Jurkat, Clone E6-1 (cell line): ENCODE measurements around the gene RSPO1.

Experiments
- DNase-seq: peaks from one replicate; pipeline ENCODE4 v3.0.0-alpha.2; 2011; ENCODE audit warnings: low read depth, low spot score
- H3K4me3 ChIP-seq: 2 replicates; pipeline ENCODE4 v1.5.1; 2011; ENCODE audit warnings: mild to moderate bottlenecking, low read length, control low read depth, moderate library complexity

The RSPO1 gene

DNA sequence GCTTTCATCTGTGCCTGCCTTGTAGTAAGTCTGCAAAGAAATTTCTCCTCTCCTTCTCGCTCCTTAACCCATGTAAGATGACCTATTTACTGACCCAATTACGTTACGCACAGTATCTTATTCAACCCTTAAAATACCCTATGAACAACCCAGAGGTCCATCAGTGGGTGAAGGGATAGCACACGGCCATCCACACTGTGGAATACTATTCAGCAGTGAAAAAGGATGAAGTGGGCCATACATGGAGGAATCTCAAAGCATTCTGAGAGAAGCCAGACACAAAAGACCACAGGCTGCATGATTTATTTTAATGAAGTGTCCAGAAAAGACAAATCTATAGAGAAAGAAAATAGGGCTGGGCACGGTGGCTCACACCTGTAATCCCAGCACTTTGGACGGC is 23.8 kb upstream of the RSPO1 start:
- no peak for DNase-seq
- H3K4me3 ChIP-seq = no peak overlapping the region

DNA sequence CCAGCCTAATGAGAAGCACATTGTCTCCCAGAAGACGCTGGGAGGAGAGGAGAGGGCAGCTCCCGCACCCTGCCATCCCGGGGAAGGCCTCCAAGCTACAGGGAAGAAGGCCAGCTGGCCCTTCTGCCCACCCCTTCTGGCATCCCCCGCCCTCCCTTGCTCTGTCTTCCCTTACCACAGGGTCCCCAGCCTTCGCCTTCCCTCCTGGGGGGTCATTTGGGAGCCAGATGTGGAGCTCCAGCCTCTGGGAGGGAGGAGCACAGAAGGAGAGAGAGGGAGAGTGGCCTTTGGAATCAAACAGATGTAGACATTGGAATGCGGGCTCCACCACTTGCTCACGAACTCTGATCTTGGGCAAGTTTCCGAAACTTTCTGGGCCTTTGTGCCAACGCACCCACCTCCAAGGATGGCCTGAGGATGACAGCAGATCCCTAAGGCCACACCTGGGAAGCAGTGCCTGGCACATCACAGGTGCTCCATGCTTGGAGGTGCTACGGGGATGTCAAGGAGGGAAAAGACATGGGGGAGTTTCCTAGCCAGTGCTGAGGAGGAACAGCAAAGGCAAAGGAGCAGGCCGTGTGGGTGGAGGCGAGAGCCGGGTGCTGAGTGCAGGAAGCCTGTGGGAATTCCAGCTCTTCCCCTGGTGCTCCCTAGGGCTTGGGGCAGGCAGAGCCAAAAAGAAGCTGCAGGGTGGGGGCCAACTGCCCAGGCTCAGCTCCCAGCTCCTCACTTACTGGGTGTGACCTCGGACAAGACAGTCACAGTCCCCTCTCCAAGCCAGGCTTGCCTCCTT is 23.1 kb upstream of the RSPO1 start:
- no peak for DNase-seq
- H3K4me3 ChIP-seq = no peak overlapping the region

DNA sequence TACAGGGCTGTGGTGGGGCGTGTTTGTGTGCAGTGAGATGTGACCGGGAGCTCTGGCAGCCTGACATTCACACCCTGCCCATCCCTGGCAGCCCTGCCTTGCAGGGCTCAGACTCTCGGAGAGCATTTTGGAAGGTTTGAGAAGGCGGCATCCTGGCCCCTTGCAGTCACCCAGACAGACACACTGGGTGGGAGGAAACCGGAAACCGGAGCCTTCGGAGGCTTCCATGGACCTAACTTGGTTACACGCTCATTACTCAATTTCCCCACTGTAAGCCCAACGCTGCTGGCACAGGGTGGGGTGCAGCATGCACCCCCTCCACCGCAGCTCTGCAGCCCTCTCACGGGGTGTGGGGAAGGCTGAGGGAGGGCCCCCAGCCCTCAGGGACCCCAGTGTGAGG is 22.2 kb upstream of the RSPO1 start:
- no peak for DNase-seq

DNA sequence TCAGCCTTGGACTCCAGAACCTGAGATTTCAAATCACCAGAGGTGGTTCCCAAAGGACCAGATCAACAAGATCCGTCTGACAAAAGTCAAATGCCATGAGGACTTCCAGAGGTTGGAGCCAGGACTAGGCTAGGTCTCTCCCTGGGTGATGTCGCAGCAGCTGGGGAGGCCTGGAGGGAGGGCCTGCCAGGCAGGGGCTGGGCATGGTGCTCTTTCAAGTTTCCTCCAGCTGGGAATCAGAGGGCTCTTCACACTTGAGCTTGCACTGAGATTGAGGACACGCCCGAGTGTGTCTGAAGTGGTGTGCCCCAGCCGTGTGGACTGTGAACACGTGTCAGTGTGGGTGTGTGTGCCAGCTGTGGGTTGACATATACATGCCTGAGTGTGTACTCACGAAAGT is 21.3 kb upstream of the RSPO1 start:
- no peak for DNase-seq
- H3K4me3 ChIP-seq = no peak overlapping the region

More for the DNA sequence above, 22.2 kb upstream of the RSPO1 start:
- H3K4me3 ChIP-seq = no peak overlapping the region

DNA sequence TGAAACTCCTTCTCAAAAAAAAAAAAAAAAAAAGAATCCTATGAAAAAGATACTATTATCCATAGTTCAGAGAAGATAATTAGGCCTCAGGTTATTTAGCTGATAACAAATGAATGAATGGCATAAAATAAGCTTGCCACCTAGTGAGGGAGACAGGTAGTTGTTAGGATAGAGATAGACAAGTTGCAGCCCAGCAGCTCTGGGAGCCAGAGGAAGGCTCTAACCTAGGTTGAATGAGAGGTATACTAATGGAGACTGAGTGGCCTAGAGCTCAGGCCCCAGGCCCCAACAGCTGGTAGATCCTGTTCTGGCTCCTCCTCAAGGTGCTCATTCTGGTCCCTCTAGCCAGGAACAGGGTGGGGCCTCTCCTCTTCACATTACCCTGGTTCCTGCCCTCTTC is 20.6 kb upstream of the RSPO1 start:
- no peak for DNase-seq
- no peak overlapping the region for H3K4me3 ChIP-seq

DNA sequence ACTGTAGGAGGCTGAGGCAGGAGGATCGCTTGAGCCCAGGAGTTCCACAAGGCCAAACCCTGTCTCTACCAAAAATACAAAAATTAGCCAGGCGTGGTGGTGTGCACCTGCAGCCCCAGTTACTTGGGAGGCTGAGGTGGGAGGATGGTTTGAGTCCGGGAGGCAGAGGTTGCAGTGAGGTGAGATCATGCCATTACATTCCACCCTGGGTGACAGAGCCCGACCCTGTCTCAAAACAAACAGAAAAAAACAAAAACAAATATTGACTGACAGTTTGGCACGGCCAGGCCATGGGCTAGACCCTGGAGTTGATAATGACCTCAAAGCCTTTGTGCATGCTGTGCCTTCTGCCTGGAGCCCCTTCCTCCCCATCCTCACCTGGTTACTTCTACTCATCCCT is 19.2 kb upstream of the RSPO1 start:
- no peak overlapping the region for H3K4me3 ChIP-seq
- DNase-seq = no peak

DNA sequence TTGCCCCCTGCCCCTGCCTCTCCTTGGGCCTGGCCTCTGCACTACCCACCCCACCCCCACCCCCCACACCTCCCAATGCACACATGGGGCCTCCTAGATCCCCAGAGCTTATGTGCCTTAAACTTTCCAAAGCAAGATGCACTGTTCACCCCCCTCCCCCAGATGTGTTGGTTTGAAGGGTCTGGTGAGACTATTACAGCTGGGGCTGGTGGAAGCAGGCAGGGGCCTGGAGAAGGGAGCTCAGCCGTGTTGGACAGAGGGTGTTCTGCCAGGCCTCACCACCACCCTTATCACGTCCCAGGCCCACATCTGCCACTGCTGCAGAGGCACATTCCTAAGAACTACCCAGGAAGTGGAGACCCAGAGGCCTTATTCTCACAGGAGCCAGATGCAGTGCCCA is 18.3 kb upstream of the RSPO1 start:
- no peak overlapping the region for H3K4me3 ChIP-seq
- DNase-seq = no peak

DNA sequence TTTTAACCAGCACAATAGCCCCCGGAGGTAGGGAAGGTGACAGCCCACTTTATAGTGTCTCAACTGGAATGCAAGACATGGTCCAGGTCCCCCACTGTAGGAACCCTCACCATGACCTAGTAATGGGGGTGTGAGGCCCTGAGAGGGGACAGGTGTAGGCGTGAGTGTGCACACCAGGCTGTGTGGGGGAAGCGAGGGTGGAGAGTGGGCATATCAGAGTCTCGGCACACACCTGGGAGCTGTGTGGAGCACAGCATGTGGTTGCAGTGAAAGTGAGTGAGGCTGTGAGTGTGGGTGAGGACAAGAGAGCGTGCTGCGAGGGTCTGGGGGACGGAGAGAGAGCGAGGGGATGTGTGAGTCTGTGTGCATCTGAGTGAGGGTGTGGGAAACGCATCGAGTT is 17.1 kb upstream of the RSPO1 start:
- DNase-seq = no peak
- H3K4me3 ChIP-seq = no peak overlapping the region

DNA sequence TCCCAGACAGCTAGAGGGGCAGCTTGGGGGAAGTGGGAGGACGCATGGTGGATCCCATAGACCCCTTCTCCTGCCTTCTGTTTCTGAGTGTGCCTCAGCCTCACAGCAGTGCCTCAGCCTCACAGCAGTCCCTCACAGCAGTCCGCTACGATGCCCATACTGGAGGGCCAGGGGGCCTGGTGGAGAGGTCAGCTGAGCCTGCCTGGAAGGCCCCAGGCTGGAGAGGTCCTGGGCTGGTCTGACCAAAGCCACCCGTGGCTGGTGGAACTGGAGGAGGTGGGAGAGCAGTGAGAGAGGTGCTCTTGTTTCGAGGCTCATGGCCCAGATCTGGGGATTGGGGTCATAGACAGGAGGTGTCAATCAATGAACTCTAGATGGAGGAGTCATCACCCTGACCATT is 16.0 kb upstream of the RSPO1 start:
- H3K4me3 ChIP-seq = no peak overlapping the region
- DNase-seq = no peak

DNA sequence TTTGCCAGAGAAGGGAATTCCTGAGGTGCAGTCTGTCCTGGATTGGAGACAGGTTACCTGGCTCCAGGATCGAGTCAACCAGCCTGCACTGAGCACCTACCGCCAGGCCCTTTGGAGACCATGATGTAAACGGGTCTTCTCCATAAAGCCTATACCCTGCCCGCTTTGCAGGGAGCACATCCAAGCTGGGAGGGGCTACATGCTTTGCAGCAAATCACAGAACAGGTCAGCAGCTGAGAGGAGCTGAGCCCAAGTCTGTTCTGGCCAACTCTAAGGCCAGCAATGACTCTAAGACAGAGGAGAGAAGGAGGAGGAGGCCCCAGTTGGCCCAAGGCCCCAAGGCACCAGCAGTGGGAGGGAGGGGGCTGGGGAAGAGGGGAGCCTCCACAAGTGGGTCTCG is 15.5 kb upstream of the RSPO1 start:
- no peak overlapping the region for H3K4me3 ChIP-seq
- no peak for DNase-seq

DNA sequence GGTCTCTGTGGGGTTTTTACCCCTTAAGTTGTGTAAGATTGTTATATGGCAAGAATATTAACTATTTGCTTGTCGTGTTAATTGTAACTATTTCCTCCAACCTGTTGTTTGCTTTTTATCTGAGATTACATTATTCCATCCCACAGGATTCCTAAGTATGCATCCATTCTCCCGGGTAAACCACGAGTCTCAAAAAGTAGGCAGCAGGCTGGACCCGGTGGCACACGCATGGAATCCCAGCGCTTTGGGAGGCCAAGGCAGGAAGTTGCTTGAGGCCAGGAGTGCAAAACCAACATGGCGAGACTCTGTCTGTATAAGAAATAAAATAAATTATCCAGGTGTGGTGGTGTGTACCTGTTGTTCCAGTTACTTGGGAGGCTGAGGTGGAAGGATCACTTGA is 12.6 kb upstream of the RSPO1 start:
- H3K4me3 ChIP-seq = no peak overlapping the region
- DNase-seq = no peak

DNA sequence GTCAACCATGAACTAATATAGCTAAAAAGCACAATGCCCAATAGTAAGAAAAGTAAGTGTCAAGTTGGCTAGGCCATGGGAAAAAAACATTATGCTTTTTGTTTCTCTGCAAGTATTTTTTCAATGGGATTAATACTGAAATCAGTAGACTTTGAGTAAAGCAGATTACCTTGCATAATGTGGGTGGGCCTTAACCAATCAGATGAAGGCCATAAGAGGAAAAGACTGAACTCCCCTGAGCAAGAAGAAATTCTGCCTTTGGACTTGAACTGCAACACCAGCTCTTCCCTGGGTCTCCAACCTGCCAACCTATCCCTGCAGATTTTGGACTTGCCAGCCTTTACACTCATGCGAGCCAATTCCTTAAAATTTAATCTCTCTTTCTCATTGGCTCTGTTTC is 6.4 kb upstream of the RSPO1 start:
- no peak overlapping the region for H3K4me3 ChIP-seq
- no peak for DNase-seq

DNA sequence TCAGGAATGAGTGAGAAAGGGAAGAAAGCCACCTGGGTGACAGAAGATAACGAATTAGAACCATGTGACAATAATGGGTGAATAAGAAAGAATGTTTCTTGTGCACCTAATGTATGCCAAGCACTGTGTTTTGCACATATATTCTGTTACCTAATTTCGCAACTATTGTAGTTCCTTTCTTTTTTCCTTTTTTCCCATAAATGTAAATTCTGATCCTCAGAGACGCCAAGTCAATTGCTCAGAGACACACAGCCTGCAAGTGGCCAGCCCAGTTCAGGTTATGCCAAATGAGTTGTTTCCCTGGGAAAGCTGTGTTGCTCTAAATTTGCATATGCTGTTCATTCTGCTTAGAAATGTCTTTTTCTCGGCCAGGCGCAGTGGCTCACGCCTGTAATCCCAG is 1.7 kb upstream of the RSPO1 start:
- no peak for DNase-seq
- no peak overlapping the region for H3K4me3 ChIP-seq

DNA sequence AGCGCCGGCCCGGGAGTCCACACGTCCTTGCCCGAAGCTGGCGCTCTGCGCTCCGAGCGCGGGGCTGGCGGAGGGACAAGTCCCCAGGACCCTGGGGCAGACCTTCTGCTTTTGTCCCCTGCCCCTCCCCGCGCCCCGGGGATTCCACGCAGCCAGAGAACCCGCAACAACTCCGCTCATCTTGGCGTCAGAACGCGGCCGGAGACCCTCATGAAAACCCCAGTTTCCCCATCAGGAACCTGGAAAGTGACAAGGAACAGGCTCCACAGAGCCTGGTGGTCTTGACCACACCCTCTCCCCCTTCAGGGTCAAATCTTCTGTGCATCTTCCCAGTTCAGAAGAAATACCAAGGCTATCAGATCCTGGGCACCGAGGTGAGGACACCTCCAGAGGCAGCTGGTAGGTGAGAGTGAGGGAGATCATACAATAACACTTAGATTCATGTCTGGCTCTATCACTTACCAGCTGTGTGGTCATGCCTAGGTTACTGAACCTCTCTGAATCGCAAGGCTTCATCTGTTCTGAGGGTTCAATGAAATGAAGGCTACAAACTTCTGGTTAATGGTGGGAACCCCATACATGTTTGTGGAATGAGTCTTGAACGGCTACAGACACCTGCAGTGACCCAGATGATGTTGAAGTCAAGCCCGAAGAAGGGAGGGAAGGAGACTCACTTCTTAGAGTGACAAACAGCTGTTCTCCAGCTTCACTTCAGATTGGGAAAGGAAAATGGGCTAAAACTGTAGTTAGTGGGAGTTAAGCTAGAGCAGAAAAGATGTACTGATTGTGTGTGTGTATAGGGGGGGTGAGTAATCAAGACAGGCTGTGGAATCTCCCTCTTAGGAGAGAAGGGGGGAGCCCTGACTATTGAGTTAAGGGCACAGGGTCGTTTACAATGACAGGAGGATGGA is 555 bp upstream of the RSPO1 start:
- no peak overlapping the region for H3K4me3 ChIP-seq
- no peak for DNase-seq

DNA sequence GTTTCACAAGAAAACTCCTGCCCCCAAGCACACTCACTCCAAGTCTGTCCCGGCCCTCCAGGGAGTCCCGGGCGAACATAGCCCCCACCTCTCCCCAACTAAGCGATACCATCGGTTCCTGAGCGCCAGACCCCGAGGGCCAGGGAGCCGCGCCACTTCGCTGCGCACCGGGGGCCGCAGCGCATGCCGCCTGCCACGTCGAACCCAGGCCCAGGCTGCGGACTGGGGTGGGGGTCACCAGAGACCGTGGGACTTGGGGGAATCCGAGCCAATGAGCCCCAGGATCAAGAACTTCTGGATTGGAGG is 801 bp downstream of the RSPO1 start:
- H3K4me3 ChIP-seq = no peak overlapping the region
- no peak for DNase-seq

DNA sequence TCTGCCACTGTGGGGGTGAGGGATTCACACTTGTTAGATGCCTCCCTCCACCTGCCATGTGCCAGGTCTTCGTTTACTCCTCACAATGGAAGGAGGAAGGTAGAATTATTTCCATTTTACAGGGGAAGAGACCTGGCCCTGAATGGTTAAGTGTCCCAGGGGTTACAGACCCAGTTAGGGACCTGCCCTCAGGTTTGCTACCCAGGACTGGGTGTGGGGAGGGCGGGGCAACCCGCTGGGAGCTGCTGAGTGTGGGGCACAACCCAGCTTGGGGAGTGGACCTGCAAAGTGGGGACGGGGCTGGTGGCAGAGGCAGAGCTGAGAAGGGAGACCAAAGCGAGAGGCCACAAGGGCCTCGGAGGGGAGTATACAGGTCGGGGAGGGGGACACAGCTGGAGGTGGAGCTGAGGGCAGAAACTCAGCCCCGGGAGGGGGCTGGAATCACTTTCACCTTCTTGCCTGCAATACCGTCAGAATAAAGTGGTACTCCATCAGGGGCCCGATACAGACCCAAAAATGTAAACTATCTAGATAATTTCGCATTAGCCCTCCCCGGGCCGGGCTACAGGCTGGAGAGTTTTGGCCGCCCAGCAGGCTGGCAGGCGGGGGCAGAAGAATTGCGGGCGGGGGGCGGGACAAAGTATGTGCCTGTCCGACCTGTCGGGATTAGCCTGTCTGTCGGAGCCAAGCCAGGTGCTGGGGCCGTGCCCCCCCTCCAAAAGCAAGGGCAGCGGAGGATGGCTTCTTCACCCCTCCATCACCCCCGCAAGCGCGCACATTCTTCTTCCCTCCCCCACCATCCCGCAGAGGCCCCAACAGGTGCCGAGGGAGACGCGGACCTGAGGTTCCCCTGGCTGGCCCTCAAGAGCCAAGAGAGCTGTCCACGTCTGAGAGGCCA is 1.4 kb downstream of the RSPO1 start:
- no peak overlapping the region for H3K4me3 ChIP-seq
- DNase-seq = no peak

DNA sequence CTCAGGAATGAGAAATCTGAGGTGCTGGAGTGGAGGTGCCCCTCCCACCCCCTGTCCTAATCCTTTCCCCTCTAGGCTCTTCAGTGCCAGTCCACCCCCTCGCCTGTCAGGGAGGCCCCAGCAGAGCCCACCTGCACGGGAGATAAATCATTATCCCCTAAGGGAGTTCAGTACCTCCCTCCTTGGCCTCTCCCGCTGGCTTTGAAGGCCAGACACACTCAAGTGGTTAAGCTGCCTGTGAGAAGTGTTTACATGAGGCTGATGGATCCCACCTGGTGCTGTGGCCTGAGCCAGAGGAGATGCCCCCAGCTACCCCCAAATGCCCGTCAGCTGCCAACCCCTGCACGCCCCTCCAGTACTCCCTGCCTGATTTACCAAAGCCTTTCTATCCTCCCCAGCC is 3.7 kb downstream of the RSPO1 start:
- DNase-seq = no peak
- H3K4me3 ChIP-seq = no peak overlapping the region

DNA sequence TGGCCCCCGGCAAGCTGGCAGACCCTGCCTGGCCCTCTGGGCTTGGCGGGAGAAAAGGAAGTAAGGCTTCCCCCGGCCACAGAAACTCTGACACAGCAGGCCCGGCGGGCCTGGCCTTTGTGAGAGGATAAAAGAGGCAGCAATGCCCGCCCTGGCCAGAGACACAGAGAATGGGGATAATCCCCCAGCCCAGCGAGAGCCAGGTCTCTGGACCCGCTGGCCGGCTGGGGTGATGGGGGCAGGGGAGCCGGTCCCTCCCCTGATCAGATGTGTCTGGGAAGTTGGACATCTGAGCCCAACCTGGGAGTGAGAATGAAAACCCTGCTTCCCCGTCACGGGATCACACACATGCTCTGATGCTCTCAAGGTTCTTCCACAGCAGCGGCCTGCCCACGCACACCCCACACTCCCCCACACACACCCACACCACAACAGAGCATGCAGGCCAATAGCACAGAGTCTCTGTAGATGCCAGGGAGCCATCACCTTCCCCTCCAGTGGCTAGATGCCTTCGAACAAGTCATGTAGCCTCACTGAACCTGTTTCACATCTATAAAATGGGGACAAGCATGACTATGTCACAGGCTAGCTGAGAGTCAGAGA is 4.2 kb downstream of the RSPO1 start:
- no peak for DNase-seq

DNA sequence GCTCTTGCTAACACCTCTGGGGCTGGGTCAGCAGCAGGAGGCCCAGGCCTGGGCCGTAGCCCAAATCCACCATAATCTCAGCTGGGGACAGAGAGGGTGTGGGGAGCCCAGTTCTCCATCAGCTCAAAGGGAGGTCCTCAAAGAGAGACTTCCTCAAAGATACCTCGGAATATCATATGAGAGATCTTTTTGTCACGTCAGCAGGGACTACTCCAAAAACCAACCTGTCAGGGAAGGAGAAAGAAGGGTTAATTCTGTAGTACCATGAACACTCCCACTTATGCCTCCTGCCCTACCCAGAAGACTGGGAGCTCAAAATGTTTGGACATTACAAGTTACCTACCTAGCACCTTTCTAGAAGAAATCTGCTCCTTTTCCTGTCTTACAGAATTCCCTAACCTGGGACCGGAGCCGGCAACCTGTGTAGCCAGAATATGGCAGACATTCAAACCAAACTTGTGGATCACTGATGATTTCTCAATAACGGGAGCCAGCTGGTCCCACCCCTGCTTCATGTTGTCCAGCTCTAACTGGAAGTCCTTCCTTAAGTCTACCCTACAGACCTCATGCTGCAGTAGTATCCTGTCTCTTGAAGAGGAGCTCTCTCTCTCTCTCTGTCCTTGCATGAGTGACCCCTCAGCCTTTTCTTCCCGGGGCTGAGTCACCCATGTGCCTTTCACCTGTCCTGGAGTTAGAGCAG is 4.8 kb downstream of the RSPO1 start:
- no peak overlapping the region for H3K4me3 ChIP-seq
- no peak for DNase-seq

More for the DNA sequence above, 4.2 kb downstream of the RSPO1 start:
- no peak overlapping the region for H3K4me3 ChIP-seq
